Stimulated activated CD8-positive, alpha-beta memory T cell treated with anti-CD3 and anti-CD28 coated beads, Interleukin-15, amount 100 ng/mL, for 1 hour (primary cell): ENCODE data around the gene TGFB1I1.
"Not testable (repeated sequence)": the region's sequence is repeated elsewhere in the genome, so short reads cannot be mapped to it uniquely, and the experiment has no call there.

Experiments
- DNase-seq: peaks from one replicate; pipeline ENCODE4 v3.0.0-alpha.2; 2020; ENCODE audit warnings: low read depth

Gene TGFB1I1

DNA sequence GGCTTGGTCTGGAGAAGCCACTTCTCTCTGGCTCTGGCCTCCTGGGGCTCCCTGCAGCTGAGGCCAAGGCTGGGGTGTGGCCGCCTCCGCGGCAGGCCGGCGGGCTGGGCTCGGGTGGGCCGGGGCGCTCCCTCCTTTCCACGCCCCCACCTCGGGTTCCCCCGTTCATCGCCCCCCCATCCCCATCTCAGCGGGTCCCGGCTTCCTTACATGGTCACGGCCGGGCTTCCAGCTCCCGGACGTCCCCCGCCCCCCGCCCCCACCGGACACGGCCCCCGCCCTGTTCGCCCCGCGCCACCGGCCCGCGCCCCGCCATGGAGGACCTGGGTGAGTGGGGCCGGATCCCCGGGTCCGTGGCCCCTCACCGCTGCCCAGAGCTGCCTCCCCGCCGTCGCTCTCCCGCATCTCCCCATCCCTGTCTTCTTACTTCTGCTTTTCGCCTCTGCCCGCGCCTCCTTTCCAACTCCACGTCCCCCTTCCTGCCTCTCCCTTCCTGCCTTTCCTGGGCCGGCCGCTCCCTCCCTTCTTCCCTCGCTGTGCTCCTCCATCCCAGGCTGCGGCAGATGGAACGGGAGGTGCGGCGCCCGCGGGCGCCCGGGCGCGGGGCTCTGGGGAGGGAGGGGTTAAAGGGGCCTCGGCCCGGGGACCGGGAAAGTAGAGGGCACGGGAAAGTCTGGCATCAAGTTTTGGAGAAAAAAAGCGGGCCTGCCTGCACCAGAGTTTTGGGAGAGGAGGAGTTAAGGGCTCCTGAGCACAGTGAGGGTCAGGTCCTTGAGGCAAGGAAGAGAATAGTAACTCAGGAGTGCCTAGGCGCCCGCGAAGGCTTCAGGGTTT is at the start of gene TGFB1I1:
TGFB1I1 (plus strand) TSS at position 278 of the 834 bp plus-strand sequence; CDS start at position 315, 37 bp downstream.
- no peak for DNase-seq

DNA sequence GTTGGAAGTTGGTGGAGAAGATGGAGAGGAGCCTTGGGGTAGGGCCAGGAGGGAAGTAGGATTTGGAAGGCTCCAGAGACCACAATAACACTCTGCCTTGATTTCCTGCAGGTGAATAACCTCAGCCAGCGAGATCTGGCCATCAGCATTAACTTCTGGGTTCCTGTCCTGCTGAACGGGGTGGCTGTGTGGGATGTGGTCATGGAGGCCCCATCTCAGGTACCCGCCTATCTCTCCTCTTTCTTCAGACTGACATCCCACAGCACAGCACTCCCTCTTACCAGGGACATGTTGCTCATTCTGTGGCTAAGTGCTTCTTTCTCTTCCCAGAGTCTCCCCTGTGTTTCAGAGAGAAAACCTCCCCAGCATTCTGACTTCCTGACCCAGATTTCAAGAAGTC is 48.7 kb upstream of the TGFB1I1 start:
- no peak for DNase-seq

DNA sequence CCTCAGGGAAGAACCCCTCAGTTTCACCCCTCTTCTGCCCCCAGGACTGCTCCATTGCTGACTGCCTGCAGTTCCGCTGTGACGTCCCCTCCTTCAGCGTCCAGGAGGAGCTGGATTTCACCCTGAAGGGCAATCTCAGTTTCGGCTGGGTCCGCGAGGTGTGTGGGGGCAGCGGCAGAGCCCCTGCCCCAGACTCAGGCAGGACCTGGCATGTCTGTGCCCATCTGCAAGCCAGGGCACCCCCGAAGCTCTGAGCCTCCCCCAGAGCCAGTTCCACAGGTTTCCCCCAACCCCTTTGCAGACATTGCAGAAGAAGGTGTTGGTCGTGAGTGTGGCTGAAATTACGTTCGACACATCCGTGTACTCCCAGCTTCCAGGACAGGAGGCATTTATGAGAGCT is 48.2 kb upstream of the TGFB1I1 start:
- no peak for DNase-seq

DNA sequence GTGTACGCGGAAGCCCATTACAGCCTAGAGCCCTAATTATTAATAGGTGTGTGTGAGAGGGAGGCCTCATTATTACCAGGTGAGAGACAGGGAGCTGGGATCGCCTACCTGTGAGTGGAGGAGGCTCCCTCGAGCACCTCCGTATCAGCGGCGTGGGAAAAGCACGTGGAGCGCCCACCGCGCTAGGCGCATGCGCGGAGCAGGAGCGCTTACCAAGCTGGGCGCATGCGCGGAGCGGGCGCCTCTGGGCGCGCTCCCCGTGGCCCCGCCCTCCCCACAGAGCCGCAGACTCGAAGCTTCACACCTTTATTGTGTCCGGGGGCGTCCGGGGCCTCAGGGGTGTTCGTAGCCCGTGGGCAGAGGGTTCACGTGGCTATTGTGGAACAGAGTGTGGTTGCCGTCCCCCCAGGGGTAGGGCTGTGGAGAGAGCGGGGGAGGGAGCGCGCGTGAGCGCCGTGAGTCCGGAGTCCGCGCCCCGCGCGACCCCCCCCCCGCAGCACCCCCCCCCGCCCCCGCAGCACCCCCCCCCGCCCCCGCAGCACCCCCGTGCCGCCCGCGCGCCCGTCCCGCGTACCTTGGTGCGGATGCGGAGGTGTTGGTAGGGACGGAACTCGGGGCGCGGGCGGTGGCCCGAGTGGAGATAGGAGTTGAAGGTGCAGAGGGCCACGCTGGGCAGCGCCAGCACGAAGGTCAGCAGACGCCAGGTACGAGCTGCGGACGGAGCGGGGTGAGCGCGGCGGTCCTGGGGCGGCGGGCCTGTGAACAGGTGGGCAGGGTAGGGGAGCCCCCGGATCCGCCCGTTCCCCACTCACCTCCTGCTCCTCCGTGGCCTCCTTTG is 44.3 kb upstream of the TGFB1I1 start:
- peak; percentile 40 for DNase-seq

DNA sequence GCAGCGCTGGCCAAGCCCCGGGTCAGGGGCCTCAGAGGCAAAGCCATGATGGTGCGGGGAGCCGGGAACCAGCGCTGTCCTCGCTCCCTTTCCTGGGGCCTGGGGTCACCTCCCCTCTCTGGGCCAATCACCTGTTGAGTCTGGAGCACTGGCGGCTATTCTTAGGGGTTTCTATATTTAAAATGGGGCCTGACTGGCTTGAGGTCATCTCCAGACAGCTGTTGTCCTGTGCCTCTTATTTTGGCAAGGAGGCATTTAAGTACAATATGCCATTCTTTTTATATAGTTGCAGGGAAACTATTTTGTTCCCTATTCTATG is 43.7 kb upstream of the TGFB1I1 start, which contains the start of gene COX6A2:
COX6A2 (minus strand) TSS at position 82 of the 319 bp plus-strand sequence; CDS start at position 47, 35 bp downstream.
- DNase-seq = no peak

DNA sequence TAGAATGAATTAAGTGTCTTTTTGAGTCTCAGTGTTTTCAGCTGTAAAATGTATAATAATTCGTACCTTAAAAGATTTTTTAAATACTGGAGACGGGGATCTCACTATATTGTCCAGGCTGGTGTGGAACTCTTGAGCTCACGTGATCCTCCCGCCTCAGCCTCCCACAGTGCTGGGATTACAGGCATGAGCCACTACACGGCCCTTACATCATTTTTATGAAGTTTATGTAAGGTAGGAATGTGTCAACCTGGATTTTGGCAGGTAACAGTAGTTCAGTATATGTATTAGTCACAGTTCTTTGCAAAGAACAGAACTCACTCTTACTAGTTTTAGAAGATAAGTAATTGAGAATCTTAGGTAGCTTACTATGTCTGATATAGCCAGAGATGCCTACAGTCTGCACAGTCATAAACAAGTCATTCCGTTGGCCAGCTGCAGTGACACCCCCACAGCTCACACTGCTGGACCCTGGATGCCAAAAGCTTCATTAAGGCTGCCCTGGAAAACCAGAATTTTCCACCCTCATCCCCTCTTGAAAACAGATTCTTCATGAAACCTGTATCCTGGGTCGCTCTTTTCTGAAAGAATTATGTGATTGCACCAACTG is 43.2 kb upstream of the TGFB1I1 start:
- DNase-seq = no peak

DNA sequence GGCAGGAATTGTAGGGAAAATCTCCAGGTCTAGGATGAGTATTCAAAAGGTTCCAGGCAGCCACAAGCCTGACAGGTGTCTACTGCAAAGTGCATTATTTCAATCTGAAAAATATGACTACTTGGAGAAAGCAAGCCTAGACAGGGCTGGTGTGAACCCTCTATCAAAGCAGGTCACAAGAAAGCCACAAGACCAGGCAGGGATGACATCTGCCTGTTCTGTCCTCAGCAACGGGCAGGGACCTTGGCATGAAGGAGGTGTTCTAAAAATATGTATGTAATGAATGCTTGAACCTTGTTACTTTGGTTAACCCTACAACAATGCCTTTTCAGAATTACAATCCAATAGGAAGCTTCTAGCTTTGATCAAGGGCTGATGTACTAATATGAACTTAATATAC is 42.6 kb upstream of the TGFB1I1 start:
- DNase-seq = no peak

DNA sequence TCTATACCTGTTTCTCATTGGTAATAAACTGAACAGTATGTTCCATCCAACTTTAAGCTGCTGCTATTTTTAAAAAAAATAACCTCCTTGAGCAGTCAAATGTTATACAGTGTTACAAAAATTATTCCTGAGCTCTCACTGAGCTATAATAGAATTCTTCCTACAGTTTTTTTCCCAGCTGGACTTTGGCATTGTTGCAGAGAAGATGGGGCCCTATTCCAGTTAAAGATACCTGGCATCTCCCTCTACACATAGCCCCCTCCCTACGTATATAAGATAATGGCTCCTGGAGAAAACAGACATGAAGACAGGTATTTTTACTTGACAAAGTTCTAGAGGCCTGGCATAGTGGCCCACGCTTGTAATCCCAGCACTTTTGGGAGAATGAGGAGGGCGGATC is 42.2 kb upstream of the TGFB1I1 start:
- no peak for DNase-seq

DNA sequence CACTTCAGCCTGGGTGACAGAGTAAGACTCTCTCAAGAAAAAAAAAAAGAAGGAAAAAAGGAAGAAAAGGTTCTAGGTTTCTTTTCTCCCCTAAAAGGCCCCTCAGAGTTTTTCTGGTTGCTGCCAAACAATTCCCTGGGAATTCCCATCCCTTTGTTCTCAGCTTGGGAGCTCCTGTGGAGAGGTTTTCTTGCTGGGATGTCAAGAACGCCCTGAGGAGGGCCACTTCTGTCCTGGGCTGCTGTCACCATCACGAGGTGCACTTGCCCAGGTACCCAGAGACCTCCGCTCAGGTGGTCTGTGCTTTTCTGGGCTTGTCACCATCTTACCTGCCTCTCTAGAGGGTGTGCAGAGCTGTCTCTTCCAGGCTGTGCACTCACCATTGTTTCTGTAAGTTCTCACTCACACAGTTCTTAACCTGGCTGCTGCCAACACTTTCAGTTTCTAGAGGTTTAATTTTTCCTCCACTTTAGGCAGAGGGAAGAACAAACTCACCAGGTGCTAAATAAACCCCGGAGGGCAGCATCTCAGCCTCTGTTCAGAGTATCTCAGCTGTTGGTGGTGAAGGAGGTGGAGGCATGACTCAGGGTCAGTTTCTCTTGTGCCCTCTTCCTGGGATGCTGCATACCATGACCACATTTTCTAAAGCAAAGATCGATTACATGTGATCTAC is 41.4 kb upstream of the TGFB1I1 start:
- no peak for DNase-seq

DNA sequence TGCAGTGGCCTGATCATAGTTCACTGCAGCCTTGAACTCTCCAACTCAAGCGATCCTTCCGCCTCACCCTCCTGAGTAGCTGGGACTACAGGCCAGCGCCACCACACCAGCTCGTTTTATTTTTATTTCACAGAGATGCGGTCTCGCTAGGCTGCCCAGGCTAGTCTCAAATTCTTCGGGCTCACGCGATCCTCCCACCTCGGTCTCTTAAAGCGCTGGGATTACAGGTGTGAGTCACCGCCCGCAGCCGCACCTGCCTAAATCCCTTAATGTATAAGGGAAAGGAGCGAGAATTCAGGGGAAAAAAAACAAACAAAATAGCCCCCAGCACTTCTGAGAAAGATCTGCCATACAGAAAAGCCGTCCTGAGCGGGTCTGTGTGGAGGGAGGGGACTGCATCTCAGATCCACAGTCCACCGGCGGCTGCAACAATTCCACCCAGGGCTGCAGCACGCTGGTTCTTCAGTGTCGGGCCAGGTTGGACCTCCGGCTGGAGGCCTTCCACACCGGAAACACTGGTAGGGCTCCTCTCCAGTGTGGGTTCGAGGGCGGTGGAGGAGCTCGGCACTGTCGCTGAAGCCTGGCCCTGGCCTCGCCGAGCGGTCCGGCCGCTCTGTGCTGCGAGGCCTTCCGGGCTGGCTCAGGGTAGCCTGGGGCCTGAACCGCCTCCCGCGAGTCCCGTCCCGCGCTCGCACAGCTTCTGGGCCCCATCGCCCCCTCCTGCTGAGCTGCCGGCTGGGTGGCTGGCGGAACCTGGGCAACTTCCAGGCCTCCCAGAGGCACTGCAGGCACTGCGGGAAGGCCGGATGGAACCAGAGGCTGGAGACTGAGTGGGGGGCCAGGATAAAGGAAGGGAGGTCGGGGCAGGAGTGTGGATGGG is 36.4 kb upstream of the TGFB1I1 start:
- no peak for DNase-seq

DNA sequence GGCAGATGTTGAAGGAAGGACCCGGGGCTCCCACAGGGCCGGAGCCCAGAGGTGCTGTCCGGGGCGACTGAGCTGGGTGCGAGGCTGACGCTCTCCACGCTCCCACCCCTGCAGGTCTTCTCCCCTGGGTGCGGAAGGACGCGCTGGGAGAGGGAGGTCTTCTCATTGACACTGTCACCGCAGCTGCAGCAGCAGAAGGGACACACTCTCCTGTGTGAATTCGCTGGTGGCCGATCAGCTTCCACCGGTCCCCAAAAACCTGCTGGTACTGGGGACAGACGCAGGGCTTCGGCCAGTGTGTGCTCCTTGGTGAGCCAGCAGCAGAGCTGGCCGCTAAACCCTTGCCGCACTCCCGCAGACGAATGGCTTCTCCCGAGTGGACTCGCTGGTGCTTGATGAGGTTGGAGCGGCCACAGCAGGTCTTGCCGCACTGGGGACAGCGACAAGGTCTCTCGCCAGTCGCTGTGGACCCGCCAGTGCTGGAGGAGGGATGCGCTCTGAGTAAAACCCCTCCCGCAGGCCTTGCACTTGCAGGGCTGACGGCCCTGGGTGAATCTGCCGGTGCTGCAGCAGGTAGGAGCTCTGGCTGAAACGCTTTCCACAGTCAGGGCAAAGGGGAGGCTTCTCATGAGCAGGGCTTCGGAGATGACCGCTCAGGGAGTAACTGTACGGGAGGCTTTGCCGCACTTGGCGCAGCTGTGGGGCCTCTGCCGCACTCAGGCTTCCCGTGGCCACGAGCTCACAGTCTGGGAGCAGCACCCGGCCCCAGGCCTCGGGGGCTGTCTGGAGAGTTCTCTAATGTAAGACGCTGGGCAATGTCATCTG is 35.5 kb upstream of the TGFB1I1 start:
- DNase-seq = no peak

DNA sequence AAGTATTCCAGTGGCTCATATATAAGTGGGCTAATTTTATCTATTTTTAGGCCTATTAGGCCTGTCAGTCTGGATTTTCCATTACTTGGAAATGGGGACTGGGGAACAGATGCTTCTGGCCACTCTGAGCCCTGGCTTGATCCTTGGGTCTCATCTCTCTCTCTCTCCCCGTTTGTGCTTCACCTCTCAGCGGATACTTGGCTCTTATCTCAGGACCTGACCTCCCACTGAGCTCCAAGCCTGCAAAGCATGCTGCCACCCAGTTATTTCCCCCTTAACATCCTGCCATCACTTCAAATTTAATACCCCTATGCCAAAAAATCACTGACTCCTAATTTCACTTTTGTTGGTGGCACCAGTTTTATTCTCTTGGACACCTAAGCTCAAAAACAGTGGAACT is 33.5 kb upstream of the TGFB1I1 start:
- no peak for DNase-seq

DNA sequence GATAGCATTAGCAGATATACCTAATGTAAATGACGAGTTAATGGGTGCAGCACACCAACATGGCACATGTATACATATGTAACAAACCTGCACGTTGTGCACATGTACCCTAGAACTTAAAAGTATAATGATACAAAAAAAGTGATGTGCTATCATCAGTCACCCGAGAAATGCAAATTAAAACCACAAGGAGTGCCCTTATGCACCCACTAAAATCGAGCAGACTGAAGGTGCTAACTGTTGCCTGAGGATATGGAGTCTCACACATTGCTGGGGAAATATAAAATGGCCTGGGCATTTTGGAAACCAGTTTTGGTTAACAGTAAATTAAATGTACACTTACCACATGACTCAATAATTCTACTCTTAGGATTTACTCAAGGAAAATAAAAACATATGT is 32.9 kb upstream of the TGFB1I1 start:
- not testable (repeated sequence) for DNase-seq

DNA sequence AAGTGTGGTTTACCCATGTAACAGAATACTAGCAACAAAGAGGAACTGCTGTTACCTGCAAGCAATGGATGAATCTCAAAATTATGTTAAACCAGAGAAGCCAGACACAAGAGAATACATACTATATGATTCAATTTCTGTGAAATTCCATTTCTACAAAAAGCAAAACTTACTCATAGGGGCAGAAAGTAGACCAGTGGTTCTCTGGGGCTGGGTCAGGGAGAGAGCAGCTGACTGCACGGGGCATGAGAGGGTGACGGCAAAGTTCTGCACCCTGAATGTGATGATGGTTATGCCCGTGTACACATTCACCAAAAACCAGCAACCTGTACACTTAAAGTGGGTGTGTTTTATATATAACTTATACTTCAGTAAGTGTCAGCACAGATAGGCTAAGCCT is 32.4 kb upstream of the TGFB1I1 start:
- DNase-seq = no peak

DNA sequence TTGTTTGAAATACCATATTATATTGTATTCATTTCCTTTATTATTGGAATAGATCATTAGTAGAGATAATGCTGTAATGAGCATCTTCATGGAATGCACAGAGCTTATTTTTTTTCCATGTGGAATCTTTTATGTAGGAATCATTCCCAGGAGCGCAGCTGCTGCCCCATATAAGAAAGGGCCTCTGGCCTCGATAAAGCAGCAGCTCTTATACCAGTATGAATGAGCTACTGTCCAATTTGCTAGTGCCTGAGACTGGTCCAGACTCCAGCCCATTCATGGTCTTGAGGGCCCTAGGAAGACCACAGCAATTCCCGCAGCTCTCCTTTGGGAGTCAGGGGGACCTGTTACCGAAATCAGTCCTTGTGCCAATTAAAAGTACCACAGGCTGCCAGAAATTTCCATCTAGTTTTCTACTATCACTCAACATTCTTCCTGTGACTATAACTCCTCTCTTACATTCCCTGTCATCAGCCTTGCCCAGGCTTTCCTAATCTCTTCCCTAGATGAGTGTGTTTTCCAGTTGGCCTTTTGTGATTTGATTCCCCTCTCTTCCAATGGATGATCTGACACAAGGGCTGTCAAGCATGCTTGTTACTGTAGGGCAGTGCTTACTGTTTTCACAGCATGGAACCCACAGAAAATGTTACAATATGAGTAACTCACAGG is 31.3 kb upstream of the TGFB1I1 start:
- no peak for DNase-seq

DNA sequence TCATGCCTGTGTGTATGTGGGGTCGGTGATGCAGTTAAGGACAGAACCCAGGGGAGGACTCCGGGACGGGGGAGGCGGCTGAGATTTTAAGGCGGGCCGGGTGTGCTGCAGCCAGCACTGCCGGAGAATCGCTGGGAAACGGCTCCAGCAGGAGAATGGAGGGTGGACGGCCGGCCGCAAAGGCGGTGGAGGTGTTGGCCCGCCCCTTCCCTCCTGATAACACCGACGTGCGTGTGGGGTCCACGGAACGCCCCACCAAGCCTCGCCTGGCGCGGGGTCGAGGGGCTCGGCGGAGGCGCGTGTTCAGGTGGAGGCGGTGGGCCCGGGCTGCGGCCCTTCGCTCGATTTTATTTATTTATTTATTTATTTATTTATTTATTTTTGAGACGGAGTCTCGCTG is 30.0 kb upstream of the TGFB1I1 start:
- DNase-seq = no peak

DNA sequence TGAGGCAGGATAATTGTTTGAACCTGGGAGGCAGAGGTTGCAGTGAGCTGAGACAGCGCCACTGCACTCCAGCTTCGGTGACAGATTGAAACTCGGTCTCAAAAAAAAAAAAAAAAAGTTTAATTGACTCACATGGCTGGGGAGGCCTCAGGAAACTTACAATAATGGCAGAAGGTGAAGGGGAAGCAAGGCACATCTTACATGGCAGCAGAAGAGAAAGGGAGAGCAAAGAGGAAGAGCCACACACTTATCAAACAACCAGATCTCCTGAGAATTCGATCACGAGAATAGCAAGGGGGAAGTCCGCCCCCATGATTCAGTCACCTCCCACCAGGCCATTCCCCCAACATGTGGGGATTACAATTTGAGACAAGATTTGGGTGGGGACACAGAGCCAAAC is 26.0 kb upstream of the TGFB1I1 start:
- not testable (repeated sequence) for DNase-seq

DNA sequence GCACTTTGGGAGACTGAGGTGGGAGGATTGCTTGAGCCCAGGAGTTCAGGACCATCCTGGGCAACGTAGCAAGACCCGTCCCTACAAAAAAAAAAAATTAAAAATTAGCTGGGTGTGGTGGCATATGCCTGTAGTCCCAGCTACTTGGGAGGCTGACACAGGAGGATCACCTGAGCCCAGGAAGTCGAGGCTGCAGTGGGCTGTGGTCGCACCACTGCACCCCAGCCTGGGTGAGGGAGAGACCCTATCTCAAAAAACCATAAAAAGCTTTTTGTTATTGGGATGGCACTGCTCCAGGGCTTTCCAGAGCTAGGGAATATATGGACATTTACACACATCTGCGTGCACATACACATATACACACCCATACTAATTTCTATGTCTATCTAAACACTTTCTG is 20.8 kb upstream of the TGFB1I1 start:
- DNase-seq = no peak

DNA sequence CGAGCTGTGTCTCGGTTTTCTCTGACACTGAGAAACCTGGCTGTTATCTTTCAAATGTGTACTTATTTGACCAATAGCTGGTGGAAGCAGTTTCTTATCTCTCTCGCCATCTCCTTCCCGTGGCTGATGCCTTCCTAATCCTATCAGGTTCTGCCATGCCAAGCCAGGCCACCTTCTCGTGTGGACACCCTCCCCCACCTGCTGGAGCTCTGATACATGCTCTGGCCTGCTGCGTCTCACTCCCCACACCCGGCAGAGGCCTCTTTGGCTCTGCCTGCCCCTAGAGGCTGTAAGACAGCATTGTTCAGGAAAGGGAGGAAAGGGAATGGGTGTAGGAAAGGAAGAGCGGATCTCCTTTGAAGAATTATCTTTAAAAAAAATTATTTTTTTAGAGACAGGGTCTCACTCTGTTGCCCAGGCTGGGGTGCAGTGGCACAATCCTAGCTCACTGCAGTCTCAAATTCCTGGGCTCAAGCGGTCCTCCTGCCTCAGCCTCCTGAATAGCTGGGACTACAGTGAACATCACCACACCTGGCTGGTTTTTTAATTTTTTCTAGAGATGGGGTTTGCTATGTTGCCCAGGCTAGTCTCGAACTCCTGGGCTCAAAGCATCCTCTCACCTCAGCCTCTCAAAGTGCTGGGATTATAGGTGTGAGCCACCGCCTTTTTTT is 20.1 kb upstream of the TGFB1I1 start:
- DNase-seq = no peak
